ENCODE results near the gene KCTD13. TPM values are rescaled to one million over a fixed set of nuclear protein-coding genes. Genes with fewer than 3 reads are reported as not detected.

Gene KCTD13
- total RNA-seq, 1 experiment from 2014 or later: 14.9 TPM

GRCh38 chr16:29896841-29897240 is 29.2 kb downstream of the KCTD13 start:
- Histone ChIP-seq H3K9me3 (no peaks in the 10 kb centered on the region), H3K4me1 (peaks cover 27% of the 10 kb centered on the region), H3K36me3 (ENCODE audit: control insufficient read depth, insufficient read depth, low read length) (no peaks in the 10 kb centered on the region; the same call in none of the 2 replicates), H3K4me3 (ENCODE audit: low read depth, low read length) (no peak overlapping the region), H3K27me3 (replicated peaks; ENCODE audit: control insufficient read depth, insufficient read depth, low read length) (no peaks in the 10 kb centered on the region)
- Mint-ChIP-seq H3K36me3 (ENCODE audit: insufficient read depth, unreplicated experiment) (peaks cover 4% of the 10 kb centered on the region), H3K9me3 (ENCODE audit: unreplicated experiment) (no peaks in the 10 kb centered on the region), H3K4me1 (ENCODE audit: low read depth, unreplicated experiment) (peaks cover 26% of the 10 kb centered on the region), H3K4me3 (ENCODE audit: unreplicated experiment) (no peak overlapping the region), H3K27me3 (ENCODE audit: insufficient read depth, unreplicated experiment) (no peaks in the 10 kb centered on the region), H3K27ac (ENCODE audit: unreplicated experiment) (no peak overlapping the region)
- POLR2A ChIA-PET: no interaction called here
- CTCF ChIA-PET: no interaction called here
- intact Hi-C loops (cut with micrococcal nuclease; ENCODE audit: unreplicated experiment): loop anchor here (10.0 kb wide), 1 partner anchor 128 kb away; the partner anchor contains the start of gene C16orf92
- no peak for TF ChIP-seq CTCF (IDR thresholded peaks at IDR 0.05; ENCODE audit: insufficient read depth in 1 of 2, low read depth in 1 of 2, low read length in 1 of 2, severe bottlenecking in 1 of 2, unreplicated experiment in 1 of 2)
- no TSS peak for BruUV-seq (replicated peaks)
- DNase-seq: no peak

GRCh38 chr16:29894352-29894751 is 31.7 kb downstream of the KCTD13 start:
- TF ChIP-seq CTCF (IDR thresholded peaks at IDR 0.05; ENCODE audit: insufficient read depth in 1 of 2, low read depth in 1 of 2, low read length in 1 of 2, severe bottlenecking in 1 of 2, unreplicated experiment in 1 of 2): no peak
- Mint-ChIP-seq H3K4me1 (ENCODE audit: low read depth, unreplicated experiment) (peaks cover 21% of the 10 kb centered on the region), H3K4me3 (ENCODE audit: unreplicated experiment) (no peak overlapping the region), H3K27ac (ENCODE audit: unreplicated experiment) (no peak overlapping the region), H3K27me3 (ENCODE audit: insufficient read depth, unreplicated experiment) (no peaks in the 10 kb centered on the region), H3K9me3 (ENCODE audit: unreplicated experiment) (no peaks in the 10 kb centered on the region), H3K36me3 (ENCODE audit: insufficient read depth, unreplicated experiment) (peaks cover 7% of the 10 kb centered on the region)
- CTCF ChIA-PET: no interaction called here
- Histone ChIP-seq H3K36me3 (ENCODE audit: control insufficient read depth, insufficient read depth, low read length) (no peaks in the 10 kb centered on the region; the same call in none of the 2 replicates), H3K4me1 (peaks cover 25% of the 10 kb centered on the region), H3K27me3 (replicated peaks; ENCODE audit: control insufficient read depth, insufficient read depth, low read length) (no peaks in the 10 kb centered on the region), H3K4me3 (ENCODE audit: low read depth, low read length) (no peak overlapping the region), H3K9me3 (no peaks in the 10 kb centered on the region)
- intact Hi-C loops (cut with micrococcal nuclease; ENCODE audit: unreplicated experiment): loop anchor here (10.0 kb wide), 1 partner anchor 130 kb away; the partner anchor contains the start of gene C16orf92
- no TSS peak for BruUV-seq (replicated peaks)
- DNase-seq: no peak
- POLR2A ChIA-PET: no interaction called here

- peaks cover 23% of the 10 kb centered on the region for H3K4me1 ChIP-seq
- Mint-ChIP-seq H3K4me3 (ENCODE audit: unreplicated experiment) (no peak overlapping the region), H3K4me1 (ENCODE audit: low read depth, unreplicated experiment) (peaks cover 14% of the 10 kb centered on the region), H3K27me3 (ENCODE audit: insufficient read depth, unreplicated experiment) (no peaks in the 10 kb centered on the region), H3K27ac (ENCODE audit: unreplicated experiment) (no peak overlapping the region), H3K36me3 (ENCODE audit: insufficient read depth, unreplicated experiment) (peaks cover 7% of the 10 kb centered on the region), H3K9me3 (ENCODE audit: unreplicated experiment) (no peaks in the 10 kb centered on the region)
- TF ChIP-seq CTCF (IDR thresholded peaks at IDR 0.05; ENCODE audit: insufficient read depth in 1 of 2, low read depth in 1 of 2, low read length in 1 of 2, severe bottlenecking in 1 of 2, unreplicated experiment in 1 of 2): no peak
- no peaks in the 10 kb centered on the region for H3K27me3 ChIP-seq (replicated peaks; ENCODE audit: control insufficient read depth, insufficient read depth, low read length)
- no peaks in the 10 kb centered on the region; the same call in none of the 2 replicates for H3K36me3 ChIP-seq (ENCODE audit: control insufficient read depth, insufficient read depth, low read length)
- no TSS peak for BruUV-seq (replicated peaks)
- DNase-seq: no peak
- no peak overlapping the region for H3K4me3 ChIP-seq (ENCODE audit: low read depth, low read length)
- ChIA-PET CTCF (interaction anchor here (0.6 kb wide), 1 partner anchor 78 kb away, joined by 3 read pairs; no protein-coding TSS in a partner anchor), POLR2A (no interaction called here)
- intact Hi-C loops (cut with micrococcal nuclease; ENCODE audit: unreplicated experiment): loop anchor here (10.0 kb wide), 1 partner anchor 131 kb away; the partner anchor contains the start of gene C16orf92
- no peaks in the 10 kb centered on the region for H3K9me3 ChIP-seq
Observed at GRCh38 chr16:29893553-29893952, 32.5 kb downstream of the KCTD13 start.
